ENCODE results near the gene MSN.

DNA sequence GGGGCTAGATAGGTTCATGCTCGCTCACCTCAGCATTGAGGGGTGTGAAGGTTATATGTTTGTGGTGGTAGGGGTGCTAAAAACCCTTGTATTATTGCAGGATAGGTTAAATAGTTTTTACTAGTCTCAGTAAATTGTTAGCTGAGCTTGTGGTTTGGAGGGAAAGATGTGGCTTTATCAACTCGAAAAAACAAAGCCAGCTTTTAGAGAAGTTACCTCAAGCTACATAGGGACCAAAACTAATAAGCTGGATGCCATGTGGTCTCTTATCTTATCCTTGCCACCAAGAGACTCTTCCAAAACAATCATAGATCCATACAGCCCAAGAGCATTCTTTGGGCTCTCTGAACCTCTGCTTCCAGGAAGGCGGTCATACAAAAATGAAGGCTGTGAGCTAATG, 29.2 kb downstream of the MSN start:
- TF ChIP-seq CTCF (IDR thresholded peaks at IDR 0.05; ENCODE audit: poor library complexity, severe bottlenecking) (no peak), EZH2 (IDR thresholded peaks at IDR 0.05; ENCODE audit: borderline replicate concordance, insufficient read depth, low read length, poor library complexity, severe bottlenecking) (no peak), POLR2AphosphoS5 (IDR thresholded peaks at IDR 0.05) (no peak), RAD21 (conservative IDR thresholded peaks at IDR 0.05) (no peak), SMC3 (conservative IDR thresholded peaks at IDR 0.05; ENCODE audit: poor library complexity) (no peak), EP300 (conservative IDR thresholded peaks at IDR 0.05; ENCODE audit: poor library complexity, severe bottlenecking) (no peak), MXI1 (conservative IDR thresholded peaks at IDR 0.05; ENCODE audit: poor library complexity, severe bottlenecking) (no peak), TAF1 (IDR thresholded peaks at IDR 0.05; ENCODE audit: low read depth) (no peak)
- TF ChIP-seq, protein P1, sequence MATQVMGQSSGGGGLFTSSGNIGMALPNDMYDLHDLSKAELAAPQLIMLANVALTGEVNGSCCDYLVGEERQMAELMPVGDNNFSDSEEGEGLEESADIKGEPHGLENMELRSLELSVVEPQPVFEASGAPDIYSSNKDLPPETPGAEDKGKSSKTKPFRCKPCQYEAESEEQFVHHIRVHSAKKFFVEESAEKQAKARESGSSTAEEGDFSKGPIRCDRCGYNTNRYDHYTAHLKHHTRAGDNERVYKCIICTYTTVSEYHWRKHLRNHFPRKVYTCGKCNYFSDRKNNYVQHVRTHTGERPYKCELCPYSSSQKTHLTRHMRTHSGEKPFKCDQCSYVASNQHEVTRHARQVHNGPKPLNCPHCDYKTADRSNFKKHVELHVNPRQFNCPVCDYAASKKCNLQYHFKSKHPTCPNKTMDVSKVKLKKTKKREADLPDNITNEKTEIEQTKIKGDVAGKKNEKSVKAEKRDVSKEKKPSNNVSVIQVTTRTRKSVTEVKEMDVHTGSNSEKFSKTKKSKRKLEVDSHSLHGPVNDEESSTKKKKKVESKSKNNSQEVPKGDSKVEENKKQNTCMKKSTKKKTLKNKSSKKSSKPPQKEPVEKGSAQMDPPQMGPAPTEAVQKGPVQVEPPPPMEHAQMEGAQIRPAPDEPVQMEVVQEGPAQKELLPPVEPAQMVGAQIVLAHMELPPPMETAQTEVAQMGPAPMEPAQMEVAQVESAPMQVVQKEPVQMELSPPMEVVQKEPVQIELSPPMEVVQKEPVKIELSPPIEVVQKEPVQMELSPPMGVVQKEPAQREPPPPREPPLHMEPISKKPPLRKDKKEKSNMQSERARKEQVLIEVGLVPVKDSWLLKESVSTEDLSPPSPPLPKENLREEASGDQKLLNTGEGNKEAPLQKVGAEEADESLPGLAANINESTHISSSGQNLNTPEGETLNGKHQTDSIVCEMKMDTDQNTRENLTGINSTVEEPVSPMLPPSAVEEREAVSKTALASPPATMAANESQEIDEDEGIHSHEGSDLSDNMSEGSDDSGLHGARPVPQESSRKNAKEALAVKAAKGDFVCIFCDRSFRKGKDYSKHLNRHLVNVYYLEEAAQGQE (IDR thresholded peaks at IDR 0.05; ENCODE audit: borderline replicate concordance): no peak
